Mesothelial cell of epicardium (in vitro differentiated cells): ENCODE results near the gene PLEKHJ1. TPM values are rescaled to one million over a fixed set of nuclear protein-coding genes. Genes with fewer than 3 reads are reported as not detected.

Experiments
- DNase-seq, 2 experiments: peaks; one replicate each; pipeline ENCODE4 v3.0.0; 2021; ENCODE audit warnings: low spot score in 2 of 2; ENCODE audit not compliant: unreplicated experiment in 2 of 2
- H3K27ac Mint-ChIP-seq: 2 replicates; pipeline ENCODE4 v1.8.0; 2021; ENCODE audit warnings: mixed read lengths
- H3K27me3 Mint-ChIP-seq: 2 replicates; pipeline ENCODE4 v1.8.0; 2021; ENCODE audit warnings: low read depth, mixed read lengths
- H3K36me3 Mint-ChIP-seq: 2 replicates; pipeline ENCODE4 v1.8.0; 2021; ENCODE audit warnings: mixed read lengths
- H3K4me1 Mint-ChIP-seq: 2 replicates; pipeline ENCODE4 v1.8.0; 2021; ENCODE audit warnings: mixed read lengths
- H3K4me3 Mint-ChIP-seq: 2 replicates; pipeline ENCODE4 v1.8.0; 2021; ENCODE audit warnings: mild to moderate bottlenecking, moderate library complexity, mixed read lengths
- H3K9me3 Mint-ChIP-seq: 2 replicates; pipeline ENCODE4 v1.8.0; 2021; ENCODE audit warnings: mixed read lengths
- CTCF ChIP-seq: fragments of 200-600 bp; sonication (generic); IDR thresholded peaks from one replicate; pipeline ENCODE4 v1.5.0; 2021; ENCODE audit warnings: antibody characterized with exemption; ENCODE audit not compliant: unreplicated experiment
- total RNA-seq: library from RNA; stranded (reverse); gene quantifications from 3 replicates; pipeline ENCODE4 v1.2.1, GENCODE V29; 2021

The PLEKHJ1 gene
- total RNA-seq, 1 donor from 2014 or later = 73.4 TPM

DNA sequence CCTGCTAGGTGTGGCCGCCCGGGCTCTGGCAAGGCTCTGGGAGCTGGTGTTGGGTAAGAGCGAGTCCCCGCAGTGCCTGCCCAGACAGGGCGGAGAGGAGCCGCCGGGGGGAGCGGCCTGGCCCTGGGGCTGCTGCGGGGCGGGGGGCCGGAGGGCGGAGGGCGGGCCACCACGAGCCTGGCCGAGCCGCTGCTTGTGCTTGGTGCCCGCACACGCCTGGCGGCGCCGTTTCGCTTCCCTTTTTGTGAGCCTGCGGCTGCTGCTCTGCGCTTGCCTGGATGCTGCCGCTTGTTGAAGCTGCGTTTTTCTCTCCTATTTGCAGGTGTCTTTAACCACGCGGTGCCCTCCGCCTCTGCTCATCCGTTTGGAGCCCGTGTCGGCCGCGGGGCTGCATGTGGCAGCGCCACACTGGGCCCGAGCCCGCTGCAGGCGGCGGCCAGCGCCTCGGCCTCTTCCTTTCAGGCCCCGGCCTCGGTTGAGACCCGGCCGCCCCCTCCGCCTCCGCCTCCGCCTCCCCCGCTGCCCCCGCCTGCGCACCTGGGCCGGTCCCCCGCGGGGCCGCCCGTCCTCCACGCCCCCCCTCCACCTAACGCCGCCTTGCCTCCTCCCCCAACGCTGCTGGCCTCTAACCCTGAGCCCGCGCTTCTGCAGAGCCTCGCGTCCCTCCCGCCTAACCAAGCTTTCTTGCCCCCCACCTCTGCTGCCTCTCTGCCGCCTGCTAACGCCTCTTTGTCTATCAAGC lies 8.5 kb downstream of the PLEKHJ1 start:
- no peaks in the 10 kb centered on the region for H3K9me3 Mint-ChIP-seq
- no peak overlapping the region for H3K27ac Mint-ChIP-seq
- no peak overlapping the region for H3K4me3 Mint-ChIP-seq
- DNase-seq = no peak
- peaks cover 14% of the 10 kb centered on the region for H3K36me3 Mint-ChIP-seq
- no peaks in the 10 kb centered on the region for H3K27me3 Mint-ChIP-seq
- no peak for TF ChIP-seq CTCF
- H3K4me1 Mint-ChIP-seq = no peaks in the 10 kb centered on the region

- Mint-ChIP-seq H3K27me3 (no peaks in the 10 kb centered on the region), H3K4me3 (no peak overlapping the region), H3K9me3 (no peaks in the 10 kb centered on the region), H3K36me3 (peaks cover 14% of the 10 kb centered on the region), H3K4me1 (no peaks in the 10 kb centered on the region), H3K27ac (no peak overlapping the region)
- DNase-seq = no peak
- TF ChIP-seq CTCF = no peak
Observed at GRCh38 chr19:2226840-2227360, 9.2 kb downstream of the PLEKHJ1 start.

DNA sequence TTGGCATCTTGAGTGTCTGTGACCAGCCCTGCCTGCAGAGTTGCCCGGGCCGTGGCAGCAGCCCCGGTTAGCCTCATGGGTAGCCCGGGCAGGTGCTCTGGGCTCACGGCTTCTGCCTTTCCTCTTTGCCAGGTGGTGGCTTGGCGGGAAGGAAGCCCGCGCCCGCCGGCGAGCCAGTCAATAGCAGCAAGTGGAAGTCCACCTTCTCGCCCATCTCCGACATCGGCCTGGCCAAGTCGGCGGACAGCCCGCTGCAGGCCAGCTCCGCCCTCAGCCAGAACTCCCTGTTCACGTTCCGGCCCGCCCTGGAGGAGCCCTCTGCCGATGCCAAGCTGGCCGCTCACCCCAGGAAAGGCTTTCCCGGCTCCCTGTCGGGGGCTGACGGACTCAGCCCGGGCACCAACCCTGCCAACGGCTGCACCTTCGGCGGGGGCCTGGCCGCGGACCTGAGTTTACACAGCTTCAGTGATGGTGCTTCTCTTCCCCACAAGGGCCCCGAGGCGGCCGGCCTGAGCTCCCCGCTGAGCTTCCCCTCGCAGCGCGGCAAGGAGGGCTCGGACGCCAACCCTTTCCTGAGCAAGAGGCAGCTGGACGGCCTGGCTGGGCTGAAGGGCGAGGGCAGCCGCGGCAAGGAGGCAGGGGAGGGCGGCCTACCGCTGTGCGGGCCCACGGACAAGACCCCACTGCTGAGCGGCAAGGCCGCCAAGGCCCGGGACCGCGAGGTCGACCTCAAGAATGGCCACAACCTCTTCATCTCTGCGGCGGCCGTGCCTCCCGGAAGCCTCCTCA lies 9.9 kb downstream of the PLEKHJ1 start:
- no peak overlapping the region for H3K27ac Mint-ChIP-seq
- no peak for TF ChIP-seq CTCF
- H3K4me1 Mint-ChIP-seq = no peaks in the 10 kb centered on the region
- DNase-seq = no peak
- no peak overlapping the region for H3K4me3 Mint-ChIP-seq
- peaks cover 11% of the 10 kb centered on the region for H3K36me3 Mint-ChIP-seq
- no peaks in the 10 kb centered on the region for H3K9me3 Mint-ChIP-seq
- H3K27me3 Mint-ChIP-seq = no peaks in the 10 kb centered on the region

DNA sequence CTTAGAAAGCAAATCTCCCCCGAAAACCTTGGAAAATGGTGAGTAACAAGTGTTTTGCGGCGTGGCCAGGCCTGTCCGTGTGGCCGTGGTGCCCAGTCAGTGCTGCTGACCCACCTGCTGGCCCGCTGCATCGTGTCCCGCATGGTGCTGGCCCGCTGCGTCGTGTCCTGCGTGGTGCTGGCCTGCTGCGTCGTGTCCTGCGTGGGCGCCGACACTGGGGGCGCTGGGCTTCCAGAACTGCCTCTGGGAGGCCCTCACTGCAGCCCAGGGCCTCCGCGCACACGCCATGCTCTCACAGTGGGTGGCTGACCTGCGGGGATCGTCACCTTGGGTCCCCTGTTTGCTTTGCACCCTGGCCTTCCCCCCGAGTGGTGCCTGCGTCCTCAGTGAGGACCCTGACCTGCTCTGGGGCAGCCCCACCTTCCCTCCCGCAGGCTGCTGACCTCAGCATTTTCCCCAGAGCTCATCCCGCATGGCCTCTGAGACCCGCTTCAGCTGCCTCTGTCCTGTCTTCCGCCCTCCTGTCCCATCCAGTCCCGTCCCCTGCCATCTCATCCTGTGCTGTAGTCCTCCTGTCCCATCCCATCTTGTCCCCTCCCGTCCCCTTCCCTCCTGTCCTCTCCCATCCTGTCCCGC lies 10.6 kb downstream of the PLEKHJ1 start:
- TF ChIP-seq CTCF = no peak
- Mint-ChIP-seq H3K27me3 (no peaks in the 10 kb centered on the region), H3K9me3 (no peaks in the 10 kb centered on the region), H3K27ac (no peak overlapping the region), H3K36me3 (peaks cover 14% of the 10 kb centered on the region), H3K4me1 (no peaks in the 10 kb centered on the region), H3K4me3 (no peak overlapping the region)
- no peak for DNase-seq

DNA sequence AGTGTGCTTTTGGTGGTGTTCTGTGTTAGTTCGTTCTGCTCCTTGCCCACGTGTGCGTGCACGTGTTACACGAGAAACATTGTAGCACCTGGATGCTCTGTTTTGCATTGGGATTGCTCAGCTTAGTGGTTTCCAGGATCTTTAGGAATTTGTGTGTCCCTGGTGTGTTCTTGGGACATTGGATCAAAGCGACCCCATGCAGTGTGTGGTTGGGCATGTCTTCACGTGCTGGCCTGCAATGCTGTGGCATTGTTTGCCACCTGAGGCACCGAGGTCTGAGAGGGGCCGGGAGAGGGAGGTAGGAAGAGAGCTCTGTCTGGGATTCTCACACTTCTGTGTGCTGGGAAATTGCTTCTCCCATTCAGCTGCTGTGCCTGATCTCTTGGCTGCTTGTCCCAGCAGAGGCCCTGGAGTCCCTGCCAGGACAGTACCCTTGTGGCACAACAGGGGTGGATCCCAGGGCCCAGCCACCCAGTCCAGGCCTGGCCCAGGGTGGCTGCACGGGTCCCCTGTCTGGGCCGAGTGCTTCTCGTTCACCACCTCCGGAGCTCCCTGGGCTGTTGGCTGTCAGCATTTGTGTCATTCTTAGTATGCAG lies 11.3 kb downstream of the PLEKHJ1 start:
- no peak for DNase-seq
- Mint-ChIP-seq H3K4me3 (no peak overlapping the region), H3K27me3 (no peaks in the 10 kb centered on the region), H3K27ac (no peak overlapping the region), H3K36me3 (peaks cover 14% of the 10 kb centered on the region), H3K4me1 (no peaks in the 10 kb centered on the region), H3K9me3 (no peaks in the 10 kb centered on the region)
- no peak for TF ChIP-seq CTCF
